Vagina (tissue), 2 donors: ENCODE measurements around the gene RYR2. TPM values are rescaled to one million over a fixed set of nuclear protein-coding genes. Genes with fewer than 3 reads are reported as not detected.
"Not testable (repeated sequence)": the region's sequence is repeated elsewhere in the genome, so short reads cannot be mapped to it uniquely, and the experiment has no call there.

Experiments used
- DNase-seq, 2 donors: peaks; one replicate each; pipeline ENCODE4 v3.0.0-alpha.2; 2017; ENCODE audit errors: extremely low spot score in 2 of 2
- H3K27ac ChIP-seq: fragments of 200-600 bp; sonication (generic); one replicate; pipeline ENCODE4 v1.5.1; 2019
- H3K27me3 ChIP-seq: fragments of 200-600 bp; sonication (generic); one replicate; pipeline ENCODE4 v1.5.1; 2019
- H3K36me3 ChIP-seq, 2 donors: fragments of 200-600 bp; sonication (generic); one replicate each; pipeline ENCODE4 v1.5.1; 2017 to 2019
- H3K4me1 ChIP-seq: fragments of 200-600 bp; sonication (generic); one replicate; pipeline ENCODE4 v1.5.1; 2019
- H3K4me3 ChIP-seq, 2 donors: fragments of 200-600 bp; sonication (generic); 1 replicate in 1 of 2; 2 replicates in 1 of 2; pipeline ENCODE4 v1.5.1; 2016 to 2019
- H3K9me3 ChIP-seq: fragments of 200-600 bp; sonication (generic); one replicate; pipeline ENCODE4 v1.5.1; 2019
- CTCF ChIP-seq, 3 experiments: fragments of 450-650 bp in 2 of 3; fragments of 200-600 bp in 1 of 3; sonication (generic) in 1 of 3; IDR thresholded peaks; one replicate each; pipeline ENCODE4 v1.5.1; 2017 to 2019; ENCODE audit warnings: antibody characterized with exemption in 3 of 3, mild to moderate bottlenecking in 2 of 3, moderate library complexity in 2 of 3
- POLR2A ChIP-seq, 2 donors: fragments of 450-650 bp; IDR thresholded peaks; one replicate each; pipeline ENCODE4 v1.6.1; 2017; ENCODE audit warnings: antibody characterized with exemption in 2 of 2, mild to moderate bottlenecking in 2 of 2, moderate library complexity in 2 of 2
- POLR2AphosphoS5 ChIP-seq, 2 donors: sonication (generic); formaldehyde crosslinking; IDR thresholded peaks; one replicate each; pipeline ENCODE4 v1.9.0; 2017; ENCODE audit warnings: antibody characterized with exemption in 2 of 2, mild to moderate bottlenecking in 2 of 2, low read depth in 1 of 2; ENCODE audit not compliant: insufficient read depth in 1 of 2
- intact Hi-C: fragments of 100-400 bp; cut with DNase I; formaldehyde crosslinking; loops from one replicate; pipeline ENCODE4 v1.15.1; 2023
- total RNA-seq: library from RNA; depleted of rRNA; stranded (reverse); fragments of >200 nt; gene quantifications from one replicate; pipeline ENCODE4 v1.2.3, GENCODE V29; 2016

RYR2 gene
- total RNA-seq, 1 donor from 2014 or later = 1.5 TPM

GRCh38 chr1:237580726-237581125, 538.7 kb downstream of the RYR2 start:
- H3K27ac ChIP-seq = no peak overlapping the region
- intact Hi-C loops = no loop called here
- peaks cover 4% of the 10 kb centered on the region for H3K9me3 ChIP-seq
- H3K27me3 ChIP-seq = no peaks in the 10 kb centered on the region
- TF ChIP-seq POLR2AphosphoS5 (IDR thresholded peaks at IDR 0.05; ENCODE audit: insufficient read depth in 1 of 2, low read depth in 1 of 2) = no peak
- TF ChIP-seq CTCF (IDR thresholded peaks at IDR 0.05) = no peak
- TF ChIP-seq POLR2A (IDR thresholded peaks at IDR 0.05) = no peak
- H3K4me1 ChIP-seq = no peaks in the 10 kb centered on the region
- H3K36me3 ChIP-seq = no peaks in the 10 kb centered on the region
- no peak for DNase-seq
- no peak overlapping the region for H3K4me3 ChIP-seq

- H3K9me3 ChIP-seq = peaks cover 4% of the 10 kb centered on the region
- H3K4me3 ChIP-seq = no peak overlapping the region
- H3K27me3 ChIP-seq = no peaks in the 10 kb centered on the region
- intact Hi-C loops = no loop called here
- no peaks in the 10 kb centered on the region for H3K36me3 ChIP-seq
- no peak overlapping the region for H3K27ac ChIP-seq
- TF ChIP-seq CTCF (IDR thresholded peaks at IDR 0.05) (no peak), POLR2A (IDR thresholded peaks at IDR 0.05) (no peak), POLR2AphosphoS5 (IDR thresholded peaks at IDR 0.05; ENCODE audit: insufficient read depth in 1 of 2, low read depth in 1 of 2) (no peak)
- no peaks in the 10 kb centered on the region for H3K4me1 ChIP-seq
- DNase-seq = no peak
These were observed 541.3 kb downstream of the RYR2 start for GRCh38 chr1:237583270-237583669.

GRCh38 chr1:237583756-237584155, 541.8 kb downstream of the RYR2 start:
- TF ChIP-seq POLR2A (IDR thresholded peaks at IDR 0.05) = no peak
- TF ChIP-seq POLR2AphosphoS5 (IDR thresholded peaks at IDR 0.05; ENCODE audit: insufficient read depth in 1 of 2, low read depth in 1 of 2) = no peak
- no peak for TF ChIP-seq CTCF (IDR thresholded peaks at IDR 0.05)
- no peaks in the 10 kb centered on the region for H3K4me1 ChIP-seq
- H3K27me3 ChIP-seq = no peaks in the 10 kb centered on the region
- H3K9me3 ChIP-seq = peaks cover under 1% of the 10 kb centered on the region
- H3K27ac ChIP-seq = no peak overlapping the region
- no peak for DNase-seq
- no peaks in the 10 kb centered on the region for H3K36me3 ChIP-seq
- intact Hi-C loops = no loop called here
- no peak overlapping the region for H3K4me3 ChIP-seq

- intact Hi-C loops = no loop called here
- H3K36me3 ChIP-seq = no peaks in the 10 kb centered on the region
- H3K4me3 ChIP-seq = no peak overlapping the region
- H3K27ac ChIP-seq = no peak overlapping the region
- TF ChIP-seq CTCF (IDR thresholded peaks at IDR 0.05) = no peak
- TF ChIP-seq POLR2A (IDR thresholded peaks at IDR 0.05) = no peak
- no peak for TF ChIP-seq POLR2AphosphoS5 (IDR thresholded peaks at IDR 0.05; ENCODE audit: insufficient read depth in 1 of 2, low read depth in 1 of 2)
- H3K9me3 ChIP-seq = no peaks in the 10 kb centered on the region
- no peak for DNase-seq
- no peaks in the 10 kb centered on the region for H3K4me1 ChIP-seq
- no peaks in the 10 kb centered on the region for H3K27me3 ChIP-seq
These were observed 548.4 kb downstream of the RYR2 start for GRCh38 chr1:237590386-237590785.

DNA sequence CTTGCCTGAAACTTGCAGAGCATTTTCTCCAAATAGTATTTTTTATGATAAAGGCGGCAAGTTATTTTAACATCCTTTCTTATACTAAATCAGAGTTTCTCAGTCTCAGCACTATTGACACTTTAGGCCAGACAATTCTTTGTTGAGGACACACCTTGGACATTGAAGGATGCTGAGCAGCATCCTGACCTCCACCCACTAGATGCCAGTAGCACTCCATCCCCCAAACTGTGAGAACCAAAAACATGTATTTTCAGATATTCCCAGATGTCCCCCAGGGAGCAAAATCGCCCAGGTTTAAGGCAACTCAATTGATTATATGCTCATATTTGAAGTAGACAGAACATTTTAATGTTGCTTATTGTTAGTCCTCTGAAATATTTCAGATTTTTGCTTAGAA, 549.4 kb downstream of the RYR2 start:
- no peaks in the 10 kb centered on the region for H3K9me3 ChIP-seq
- H3K4me1 ChIP-seq = no peaks in the 10 kb centered on the region
- H3K27me3 ChIP-seq = no peaks in the 10 kb centered on the region
- no peak overlapping the region for H3K27ac ChIP-seq
- DNase-seq = no peak
- no peak for TF ChIP-seq POLR2A (IDR thresholded peaks at IDR 0.05)
- TF ChIP-seq POLR2AphosphoS5 (IDR thresholded peaks at IDR 0.05; ENCODE audit: insufficient read depth in 1 of 2, low read depth in 1 of 2) = no peak
- no peak for TF ChIP-seq CTCF (IDR thresholded peaks at IDR 0.05)
- intact Hi-C loops = no loop called here
- H3K36me3 ChIP-seq = no peaks in the 10 kb centered on the region
- no peak overlapping the region for H3K4me3 ChIP-seq

GRCh38 chr1:237603036-237603568, 561.1 kb downstream of the RYR2 start:
- H3K4me3 ChIP-seq, H3K27me3 ChIP-seq, H3K27ac ChIP-seq, intact Hi-C loops, H3K9me3 ChIP-seq, H3K4me1 ChIP-seq, H3K36me3 ChIP-seq, DNase-seq: not testable (repeated sequence)
